WTC11 (cell line): ENCODE measurements around the gene ARHGAP35. TPM values are rescaled to one million over a fixed set of nuclear protein-coding genes. Genes with fewer than 3 reads are reported as not detected.

Experiments
- ATAC-seq: fragments of 200-7000 bp; cut with Tn5 transposase; 2 replicates; pipeline ENCODE4 v1.10.0; 2021; ENCODE audit warnings: mild to moderate bottlenecking, moderate library complexity
- CTCF ChIA-PET: fragments of 300-600 bp; sonication (Branson Sonifier 250); formaldehyde crosslinking; loops from one replicate; lab custom pipeline; 2021; ENCODE audit warnings: antibody characterized with exemption; lab: Charles Lee
- POLR2A ChIA-PET: fragments of 350-600 bp; sonication (Branson Sonifier 250); formaldehyde crosslinking; loops from one replicate; lab custom pipeline; 2021; ENCODE audit warnings: antibody characterized with exemption; lab: Charles Lee
- DNase-seq: peaks from one replicate; pipeline ENCODE4 v3.0.0; 2021; ENCODE audit warnings: low spot score
- H3K27ac Mint-ChIP-seq: 2 replicates; pipeline ENCODE4 v1.8.0; 2021; ENCODE audit warnings: mixed read lengths
- H3K27me3 Mint-ChIP-seq: 2 replicates; pipeline ENCODE4 v1.8.0; 2021; ENCODE audit warnings: low read depth, mild to moderate bottlenecking, moderate library complexity, mixed read lengths
- H3K36me3 Mint-ChIP-seq: 2 replicates; pipeline ENCODE4 v1.8.0; 2021; ENCODE audit warnings: mixed read lengths
- H3K4me1 Mint-ChIP-seq: 2 replicates; pipeline ENCODE4 v1.8.0; 2022; ENCODE audit warnings: mixed read lengths
- H3K4me3 Mint-ChIP-seq: 2 replicates; pipeline ENCODE4 v1.8.0; 2021; ENCODE audit warnings: mild to moderate bottlenecking, moderate library complexity, mixed read lengths
- H3K9me3 Mint-ChIP-seq: 2 replicates; pipeline ENCODE4 v1.8.0; 2021; ENCODE audit warnings: mixed read lengths
- CDX4 ChIP-seq: fragments of 250-450 bp; sonication (Bioruptor Pico); IDR thresholded peaks from 2 replicates; pipeline ENCODE4 v1.9.0; 2021; ENCODE audit warnings: moderate library complexity, mild to moderate bottlenecking, inconsistent platforms, borderline replicate concordance
- CREM ChIP-seq: sonication (generic); formaldehyde crosslinking; IDR thresholded peaks from 2 replicates; pipeline ENCODE4 v1.8.1; 2022; ENCODE audit warnings: mild to moderate bottlenecking, missing genetic modification reagents, moderate library complexity
- CTCF ChIP-seq: fragments of 200-600 bp; IDR thresholded peaks from 2 replicates; pipeline ENCODE4 v1.8.0; 2022; ENCODE audit warnings: antibody characterized with exemption
- ELF4 ChIP-seq: sonication (generic); formaldehyde crosslinking; IDR thresholded peaks from 2 replicates; pipeline ENCODE4 v1.8.1; 2022; ENCODE audit warnings: low read depth, mild to moderate bottlenecking, moderate library complexity, missing genetic modification reagents
- ETV6 ChIP-seq: sonication (generic); formaldehyde crosslinking; IDR thresholded peaks from 2 replicates; pipeline ENCODE4 v1.8.1; 2022; ENCODE audit warnings: mild to moderate bottlenecking, missing genetic modification reagents
- FOXJ3 ChIP-seq: sonication (generic); formaldehyde crosslinking; IDR thresholded peaks from 2 replicates; pipeline ENCODE4 v1.9.0; 2021; ENCODE audit warnings: missing genetic modification reagents, mild to moderate bottlenecking, borderline replicate concordance
- GRHL2 ChIP-seq: fragments of 250-450 bp; sonication (Bioruptor Pico); IDR thresholded peaks from 2 replicates; pipeline ENCODE4 v1.8.0; 2022; ENCODE audit warnings: mild to moderate bottlenecking, moderate library complexity; ENCODE audit not compliant: insufficient replicate concordance, severe bottlenecking
- JAZF1 ChIP-seq: fragments of 250-450 bp; sonication (Bioruptor Pico); IDR thresholded peaks from 2 replicates; pipeline ENCODE4 v1.9.0; 2021; ENCODE audit warnings: moderate library complexity, mild to moderate bottlenecking, inconsistent platforms
- KAT7 ChIP-seq: sonication (generic); formaldehyde crosslinking; IDR thresholded peaks from 2 replicates; pipeline ENCODE4 v1.8.1; 2023; ENCODE audit warnings: missing genetic modification reagents, mild to moderate bottlenecking, borderline replicate concordance
- NR1H2 ChIP-seq: sonication (generic); formaldehyde crosslinking; IDR thresholded peaks from 2 replicates; pipeline ENCODE4 v1.9.0; 2021; ENCODE audit warnings: mild to moderate bottlenecking, moderate library complexity, missing genetic modification reagents
- ZNF232 ChIP-seq: sonication (generic); formaldehyde crosslinking; IDR thresholded peaks from 2 replicates; pipeline ENCODE4 v1.8.0; 2022; ENCODE audit warnings: mild to moderate bottlenecking, missing genetic modification reagents
- ZNF671 ChIP-seq: fragments of 250-450 bp; sonication (Bioruptor Pico); IDR thresholded peaks from 2 replicates; pipeline ENCODE4 v1.8.0; 2021; ENCODE audit warnings: mild to moderate bottlenecking
- ZSCAN18 ChIP-seq: fragments of 250-450 bp; sonication (Bioruptor Pico); IDR thresholded peaks from 2 replicates; pipeline ENCODE4 v2.1.2; 2022; ENCODE audit warnings: mild to moderate bottlenecking, moderate library complexity
- total RNA-seq: library from RNA; stranded (reverse); gene quantifications from 3 replicates; pipeline ENCODE4 v1.2.3, GENCODE V29; 2021
- TF ChIP-seq, protein P1 (sequence below): sonication (generic); formaldehyde crosslinking; conservative IDR thresholded peaks from 2 replicates; pipeline ENCODE4 v1.8.1; 2023; ENCODE audit warnings: mild to moderate bottlenecking, low read depth, missing genetic modification reagents, moderate library complexity
- TF ChIP-seq, protein P2 (sequence below): sonication (generic); formaldehyde crosslinking; conservative IDR thresholded peaks from 2 replicates; pipeline ENCODE4 v1.8.1; 2022; ENCODE audit warnings: mild to moderate bottlenecking, missing genetic modification reagents
- TF ChIP-seq, protein P3 (sequence below): sonication (generic); formaldehyde crosslinking; IDR thresholded peaks from 2 replicates; pipeline ENCODE4 v1.8.1; 2023; ENCODE audit warnings: mild to moderate bottlenecking, missing genetic modification reagents
- TF ChIP-seq, protein P4 (sequence below): sonication (generic); formaldehyde crosslinking; IDR thresholded peaks from 2 replicates; pipeline ENCODE4 v1.8.1; 2023; ENCODE audit warnings: mild to moderate bottlenecking, missing genetic modification reagents, moderate library complexity
- TF ChIP-seq, protein P5 (sequence below): sonication (generic); formaldehyde crosslinking; IDR thresholded peaks from 2 replicates; pipeline ENCODE4 v1.8.1; 2022; ENCODE audit warnings: low read depth, missing genetic modification reagents, borderline replicate concordance
- TF ChIP-seq, protein P6 (sequence below): sonication (generic); formaldehyde crosslinking; IDR thresholded peaks from 2 replicates; pipeline ENCODE4 v1.8.1; 2022; ENCODE audit warnings: mild to moderate bottlenecking, missing genetic modification reagents, moderate library complexity, borderline replicate concordance

The ARHGAP35 gene
- total RNA-seq, 1 experiment from 2014 or later: 56.3 TPM

GRCh38 chr19:46898731-46899130 is 37.9 kb downstream of the ARHGAP35 start:
- H3K36me3 Mint-ChIP-seq: no peaks in the 10 kb centered on the region
- TF ChIP-seq, protein P1, sequence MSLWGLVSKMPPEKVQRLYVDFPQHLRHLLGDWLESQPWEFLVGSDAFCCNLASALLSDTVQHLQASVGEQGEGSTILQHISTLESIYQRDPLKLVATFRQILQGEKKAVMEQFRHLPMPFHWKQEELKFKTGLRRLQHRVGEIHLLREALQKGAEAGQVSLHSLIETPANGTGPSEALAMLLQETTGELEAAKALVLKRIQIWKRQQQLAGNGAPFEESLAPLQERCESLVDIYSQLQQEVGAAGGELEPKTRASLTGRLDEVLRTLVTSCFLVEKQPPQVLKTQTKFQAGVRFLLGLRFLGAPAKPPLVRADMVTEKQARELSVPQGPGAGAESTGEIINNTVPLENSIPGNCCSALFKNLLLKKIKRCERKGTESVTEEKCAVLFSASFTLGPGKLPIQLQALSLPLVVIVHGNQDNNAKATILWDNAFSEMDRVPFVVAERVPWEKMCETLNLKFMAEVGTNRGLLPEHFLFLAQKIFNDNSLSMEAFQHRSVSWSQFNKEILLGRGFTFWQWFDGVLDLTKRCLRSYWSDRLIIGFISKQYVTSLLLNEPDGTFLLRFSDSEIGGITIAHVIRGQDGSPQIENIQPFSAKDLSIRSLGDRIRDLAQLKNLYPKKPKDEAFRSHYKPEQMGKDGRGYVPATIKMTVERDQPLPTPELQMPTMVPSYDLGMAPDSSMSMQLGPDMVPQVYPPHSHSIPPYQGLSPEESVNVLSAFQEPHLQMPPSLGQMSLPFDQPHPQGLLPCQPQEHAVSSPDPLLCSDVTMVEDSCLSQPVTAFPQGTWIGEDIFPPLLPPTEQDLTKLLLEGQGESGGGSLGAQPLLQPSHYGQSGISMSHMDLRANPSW (CRISPR knock-in tag): no peak
- TF ChIP-seq, protein P2, sequence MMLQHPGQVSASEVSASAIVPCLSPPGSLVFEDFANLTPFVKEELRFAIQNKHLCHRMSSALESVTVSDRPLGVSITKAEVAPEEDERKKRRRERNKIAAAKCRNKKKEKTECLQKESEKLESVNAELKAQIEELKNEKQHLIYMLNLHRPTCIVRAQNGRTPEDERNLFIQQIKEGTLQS: no peak
- TF ChIP-seq KAT7 (CRISPR knock-in tag) (no peak), FOXJ3 (CRISPR knock-in tag) (no peak), CREM (CRISPR knock-in tag) (no peak), JAZF1 (CRISPR knock-in tag) (no peak), NR1H2 (CRISPR knock-in tag) (no peak), CDX4 (CRISPR knock-in tag) (no peak), GRHL2 (CRISPR knock-in tag) (no peak), ZNF671 (CRISPR knock-in tag) (no peak), ZSCAN18 (CRISPR knock-in tag) (no peak), ZNF232 (CRISPR knock-in tag) (no peak), ETV6 (CRISPR knock-in tag) (no peak), CTCF (no peak), ELF4 (CRISPR knock-in tag) (no peak)
- TF ChIP-seq, protein P3, sequence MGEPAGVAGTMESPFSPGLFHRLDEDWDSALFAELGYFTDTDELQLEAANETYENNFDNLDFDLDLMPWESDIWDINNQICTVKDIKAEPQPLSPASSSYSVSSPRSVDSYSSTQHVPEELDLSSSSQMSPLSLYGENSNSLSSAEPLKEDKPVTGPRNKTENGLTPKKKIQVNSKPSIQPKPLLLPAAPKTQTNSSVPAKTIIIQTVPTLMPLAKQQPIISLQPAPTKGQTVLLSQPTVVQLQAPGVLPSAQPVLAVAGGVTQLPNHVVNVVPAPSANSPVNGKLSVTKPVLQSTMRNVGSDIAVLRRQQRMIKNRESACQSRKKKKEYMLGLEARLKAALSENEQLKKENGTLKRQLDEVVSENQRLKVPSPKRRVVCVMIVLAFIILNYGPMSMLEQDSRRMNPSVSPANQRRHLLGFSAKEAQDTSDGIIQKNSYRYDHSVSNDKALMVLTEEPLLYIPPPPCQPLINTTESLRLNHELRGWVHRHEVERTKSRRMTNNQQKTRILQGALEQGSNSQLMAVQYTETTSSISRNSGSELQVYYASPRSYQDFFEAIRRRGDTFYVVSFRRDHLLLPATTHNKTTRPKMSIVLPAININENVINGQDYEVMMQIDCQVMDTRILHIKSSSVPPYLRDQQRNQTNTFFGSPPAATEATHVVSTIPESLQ (CRISPR knock-in tag): no peak
- TF ChIP-seq, protein P4, sequence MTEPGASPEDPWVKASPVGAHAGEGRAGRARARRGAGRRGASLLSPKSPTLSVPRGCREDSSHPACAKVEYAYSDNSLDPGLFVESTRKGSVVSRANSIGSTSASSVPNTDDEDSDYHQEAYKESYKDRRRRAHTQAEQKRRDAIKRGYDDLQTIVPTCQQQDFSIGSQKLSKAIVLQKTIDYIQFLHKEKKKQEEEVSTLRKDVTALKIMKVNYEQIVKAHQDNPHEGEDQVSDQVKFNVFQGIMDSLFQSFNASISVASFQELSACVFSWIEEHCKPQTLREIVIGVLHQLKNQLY (CRISPR knock-in tag): no peak
- TF ChIP-seq, protein P5, sequence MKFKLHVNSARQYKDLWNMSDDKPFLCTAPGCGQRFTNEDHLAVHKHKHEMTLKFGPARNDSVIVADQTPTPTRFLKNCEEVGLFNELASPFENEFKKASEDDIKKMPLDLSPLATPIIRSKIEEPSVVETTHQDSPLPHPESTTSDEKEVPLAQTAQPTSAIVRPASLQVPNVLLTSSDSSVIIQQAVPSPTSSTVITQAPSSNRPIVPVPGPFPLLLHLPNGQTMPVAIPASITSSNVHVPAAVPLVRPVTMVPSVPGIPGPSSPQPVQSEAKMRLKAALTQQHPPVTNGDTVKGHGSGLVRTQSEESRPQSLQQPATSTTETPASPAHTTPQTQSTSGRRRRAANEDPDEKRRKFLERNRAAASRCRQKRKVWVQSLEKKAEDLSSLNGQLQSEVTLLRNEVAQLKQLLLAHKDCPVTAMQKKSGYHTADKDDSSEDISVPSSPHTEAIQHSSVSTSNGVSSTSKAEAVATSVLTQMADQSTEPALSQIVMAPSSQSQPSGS (CRISPR knock-in tag): no peak
- TF ChIP-seq, protein P6, sequence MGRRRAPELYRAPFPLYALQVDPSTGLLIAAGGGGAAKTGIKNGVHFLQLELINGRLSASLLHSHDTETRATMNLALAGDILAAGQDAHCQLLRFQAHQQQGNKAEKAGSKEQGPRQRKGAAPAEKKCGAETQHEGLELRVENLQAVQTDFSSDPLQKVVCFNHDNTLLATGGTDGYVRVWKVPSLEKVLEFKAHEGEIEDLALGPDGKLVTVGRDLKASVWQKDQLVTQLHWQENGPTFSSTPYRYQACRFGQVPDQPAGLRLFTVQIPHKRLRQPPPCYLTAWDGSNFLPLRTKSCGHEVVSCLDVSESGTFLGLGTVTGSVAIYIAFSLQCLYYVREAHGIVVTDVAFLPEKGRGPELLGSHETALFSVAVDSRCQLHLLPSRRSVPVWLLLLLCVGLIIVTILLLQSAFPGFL (CRISPR knock-in tag): no peak
- ChIA-PET POLR2A (no interaction called here), CTCF (interaction anchor here (1.1 to 1.6 kb wide), 5 partner anchors 10 to 114 kb away, joined by 3 to 4 read pairs (median 4); no protein-coding TSS in a partner anchor)
- peak overlapping the region; percentile 4; the same call in 1 of the 2 replicates for H3K27ac Mint-ChIP-seq
- DNase-seq (no peak), ATAC-seq (peak; percentile 24)
- H3K9me3 Mint-ChIP-seq: no peaks in the 10 kb centered on the region
- H3K4me1 Mint-ChIP-seq: peaks cover 36% of the 10 kb centered on the region
- no peak overlapping the region for H3K4me3 Mint-ChIP-seq
- H3K27me3 Mint-ChIP-seq: no peaks in the 10 kb centered on the region
